T1000 (cell line): ENCODE measurements around the gene ADCY10.

Source experiments
- DNase-seq: peaks from one replicate; lab custom pipeline; 2025; ENCODE audit warnings: mixed read lengths; lab: John Stamatoyannopoulos, UW

The ADCY10 gene

DNA sequence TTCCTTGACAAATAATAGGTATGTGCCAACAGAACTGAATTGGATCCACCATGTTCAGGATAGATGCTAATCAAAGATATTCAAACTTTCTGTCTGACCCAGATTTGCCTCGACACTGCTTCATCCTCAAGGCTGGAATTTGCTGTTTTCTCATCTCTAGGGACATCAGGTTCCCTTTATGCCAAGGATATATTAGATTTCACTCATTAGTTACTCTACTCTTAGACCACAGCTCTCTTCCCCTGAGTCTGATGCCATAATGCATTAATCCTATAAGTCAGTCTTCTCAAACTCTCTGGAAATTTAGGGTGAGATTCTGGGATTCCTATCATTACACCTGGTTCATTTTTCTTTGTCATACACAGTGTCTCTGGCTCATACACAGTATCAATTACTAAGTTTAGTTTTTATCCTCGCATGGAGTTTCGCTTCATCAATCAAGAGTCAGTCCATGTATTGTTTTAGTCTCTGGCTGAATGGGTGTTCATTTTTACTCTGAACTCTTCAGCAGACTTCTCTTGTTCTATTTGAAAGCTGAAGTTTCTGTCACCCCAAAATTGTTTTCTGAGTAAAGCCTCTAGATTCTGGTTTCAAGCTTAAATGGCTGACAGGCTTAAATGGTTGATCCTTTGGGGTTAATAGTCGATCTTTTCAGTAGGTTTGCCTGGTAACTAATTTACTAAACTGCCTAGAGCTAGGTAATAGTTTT is 13.3 kb upstream of the ADCY10 start:
- no peak for DNase-seq

DNA sequence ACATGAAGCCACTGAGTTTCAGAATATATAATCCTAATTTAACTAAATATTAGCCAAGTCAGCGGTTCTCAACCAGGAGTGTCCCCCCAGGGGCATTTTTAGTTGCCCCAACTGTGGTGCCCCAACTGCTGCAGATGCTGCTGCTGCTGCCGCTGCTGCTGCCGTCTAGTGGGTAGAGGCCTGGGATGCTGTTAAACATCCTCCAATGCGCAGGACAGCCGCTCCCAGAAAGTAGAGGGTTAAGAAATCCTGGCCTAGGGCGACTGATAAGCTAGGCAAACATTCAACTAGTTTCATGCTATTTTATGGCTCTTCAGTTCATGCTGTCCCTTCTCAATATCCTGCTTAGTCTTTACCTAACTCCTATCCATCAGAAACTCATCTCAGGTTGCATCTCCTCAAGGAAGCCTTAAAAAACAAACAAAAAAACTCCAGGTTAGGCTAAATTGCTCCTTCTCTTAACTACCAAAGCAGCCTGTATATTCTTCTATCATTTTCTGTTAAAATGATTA is 12.6 kb upstream of the ADCY10 start:
- DNase-seq, result no peak

GRCh38 chr1:167924543-167925231 is 10.8 kb upstream of the ADCY10 start:
- DNase-seq, result no peak

DNA sequence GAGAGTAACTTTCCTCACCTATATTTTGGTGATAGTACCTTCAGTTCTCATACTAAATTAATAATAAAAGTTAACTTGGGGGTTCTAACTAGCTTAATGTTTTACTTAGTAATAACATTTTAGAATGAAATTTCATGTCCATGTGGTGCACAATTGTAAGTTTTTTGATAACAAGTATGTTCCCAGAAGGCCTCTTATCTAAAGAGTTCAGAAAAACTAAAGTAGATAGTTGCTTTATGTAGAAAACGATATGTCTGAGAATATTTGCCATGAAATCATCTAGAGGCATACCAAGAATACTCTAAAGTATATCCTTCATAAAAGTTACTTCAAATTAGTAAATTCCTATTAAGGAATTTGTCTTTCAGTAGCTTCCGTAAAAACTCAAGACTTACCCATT is 10.2 kb upstream of the ADCY10 start:
- DNase-seq, result no peak

- no peak for DNase-seq
These were observed 9.6 kb upstream of the ADCY10 start for GRCh38 chr1:167923324-167924056.

DNA sequence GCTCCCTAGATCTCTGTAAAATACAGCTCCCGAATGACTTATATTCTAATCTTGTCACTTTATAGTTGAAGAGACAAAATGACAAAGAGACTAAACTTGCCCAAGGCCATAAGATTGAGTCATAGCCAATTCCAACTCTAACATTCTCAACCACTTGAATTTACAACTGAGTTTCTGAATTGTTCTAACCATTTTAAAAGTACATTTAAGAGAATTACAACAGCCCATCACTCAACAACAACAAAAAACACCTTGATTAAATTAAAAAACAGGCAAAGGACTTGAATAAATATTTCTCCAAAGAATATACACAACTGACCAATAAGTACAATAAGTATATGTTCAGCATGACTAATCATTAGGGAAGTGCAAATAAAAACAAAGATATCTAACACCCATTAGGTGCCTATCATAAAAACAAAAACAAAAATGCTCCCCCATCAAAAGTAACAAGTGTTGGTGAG is 8.7 kb upstream of the ADCY10 start:
- no peak for DNase-seq

GRCh38 chr1:167922023-167922422 is 8.1 kb upstream of the ADCY10 start:
- no peak for DNase-seq

- no peak for DNase-seq
These were observed 3.0 kb upstream of the ADCY10 start for GRCh38 chr1:167916766-167917511.

DNA sequence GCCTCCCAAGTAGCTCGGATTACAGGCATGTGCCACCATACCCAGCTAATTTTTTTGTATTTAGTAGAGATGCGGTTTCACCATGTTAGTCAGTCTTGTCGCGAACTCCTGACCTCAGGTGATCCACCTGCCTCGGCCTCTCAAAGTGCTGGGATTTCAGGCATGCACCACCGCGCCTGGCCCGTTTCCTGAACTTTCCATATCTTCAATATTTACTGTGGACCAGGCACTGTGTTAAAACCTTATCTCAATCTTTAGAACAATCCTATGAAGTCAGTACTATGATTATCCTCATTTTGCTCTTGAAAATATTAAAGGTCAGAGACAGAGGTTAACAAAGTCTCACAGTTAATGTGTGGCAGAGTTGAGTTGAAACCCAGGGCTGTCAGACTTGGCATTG is 1.6 kb upstream of the ADCY10 start:
- no peak for DNase-seq

GRCh38 chr1:167912294-167912693 is 1.6 kb downstream of the ADCY10 start:
- no peak for DNase-seq

GRCh38 chr1:167911413-167911812 is 2.5 kb downstream of the ADCY10 start:
- DNase-seq, result no peak

DNA sequence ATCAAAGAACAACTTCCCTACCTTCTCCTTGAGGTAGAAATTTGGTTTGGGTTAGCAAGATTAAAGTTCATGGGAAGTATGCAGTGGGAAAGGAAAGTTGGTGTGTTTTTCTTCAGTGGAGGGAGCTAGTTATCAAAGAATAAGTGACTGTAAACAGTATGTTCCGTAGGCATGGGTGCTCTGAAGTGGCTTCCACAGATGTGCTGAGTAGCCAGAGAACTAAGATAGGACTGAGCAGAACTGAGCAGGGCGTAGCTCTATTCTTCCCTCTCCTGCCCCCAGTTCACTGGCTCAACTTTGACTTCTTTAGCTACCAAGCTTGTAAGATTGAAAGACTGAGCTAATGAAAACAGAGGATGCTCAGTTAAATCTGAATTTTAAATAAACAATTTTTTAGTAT is 3.4 kb downstream of the ADCY10 start:
- no peak for DNase-seq

DNA sequence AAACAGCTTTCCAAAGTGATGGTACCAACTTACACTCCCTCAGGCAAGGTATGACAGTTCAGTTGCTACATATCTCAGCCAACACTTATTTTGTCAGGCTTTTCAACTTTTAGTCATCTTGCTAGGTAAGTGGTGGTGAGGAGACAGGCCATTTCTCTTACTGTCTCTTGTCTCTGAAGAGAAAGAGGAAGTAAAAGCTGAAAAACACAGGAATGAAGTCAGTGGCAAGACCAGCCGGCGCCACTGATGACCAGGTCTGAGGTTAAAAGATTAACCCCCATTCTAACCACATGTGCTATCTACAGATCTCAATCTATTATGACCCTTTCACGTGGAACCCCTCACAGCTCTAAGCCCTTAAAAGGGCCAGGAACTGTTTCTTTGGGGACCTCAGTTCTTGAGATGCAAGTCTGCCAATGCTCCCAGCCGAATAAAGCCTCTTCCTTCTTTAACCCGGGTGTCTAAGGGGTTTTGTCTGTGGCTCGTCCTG is 4.2 kb downstream of the ADCY10 start:
- no peak for DNase-seq

GRCh38 chr1:167905671-167906070 is 8.3 kb downstream of the ADCY10 start:
- DNase-seq, result no peak

GRCh38 chr1:167905182-167905581 is 8.8 kb downstream of the ADCY10 start:
- DNase-seq, result no peak

DNA sequence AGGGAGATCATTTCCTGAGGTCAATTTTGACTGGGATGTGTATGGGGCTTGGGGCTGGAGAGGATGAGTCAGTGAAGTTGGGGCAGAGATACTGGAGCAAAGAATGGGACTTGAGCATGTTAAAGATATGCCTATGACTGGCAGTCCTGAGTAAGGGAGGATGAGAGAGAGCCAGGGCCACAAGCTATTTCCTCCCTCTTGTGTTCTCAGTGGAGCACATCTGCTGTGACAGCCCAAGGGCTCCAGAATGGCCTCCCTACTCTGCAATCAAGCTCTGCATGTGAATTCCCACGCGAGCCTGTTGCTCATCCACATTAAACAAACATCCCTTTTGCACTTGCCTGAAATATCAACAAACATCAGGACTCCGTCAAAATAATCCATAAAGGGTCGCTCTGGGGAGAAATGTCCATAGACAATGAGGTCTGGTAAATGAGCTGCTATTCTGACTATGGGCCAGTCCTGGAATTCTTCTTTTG is 9.2 kb downstream of the ADCY10 start:
- DNase-seq, result no peak

GRCh38 chr1:167900907-167901306 is 13.0 kb downstream of the ADCY10 start:
- DNase-seq, result no peak

DNA sequence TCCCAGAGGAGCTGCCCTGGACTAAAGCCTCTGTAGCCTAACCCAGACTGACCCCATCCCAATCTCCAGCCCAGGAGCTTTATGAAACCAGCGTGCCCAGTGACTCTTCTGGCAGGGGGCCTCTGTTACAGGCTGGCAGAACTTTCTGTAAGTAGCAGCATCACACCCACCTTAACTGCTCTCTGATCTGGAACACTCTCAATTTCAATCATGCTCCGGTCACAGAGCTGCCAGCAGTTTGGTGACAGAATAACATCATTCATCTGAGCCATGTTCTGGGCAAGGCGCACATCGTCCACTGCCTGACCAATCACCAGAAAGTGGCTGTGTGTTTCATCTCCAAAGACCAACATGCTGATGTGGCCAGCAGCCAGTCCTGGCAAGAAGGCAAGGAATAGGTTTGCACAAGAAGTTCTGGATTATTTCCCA is 14.7 kb downstream of the ADCY10 start:
- no peak for DNase-seq

- no peak for DNase-seq
These were observed 15.2 kb downstream of the ADCY10 start for GRCh38 chr1:167898578-167899222.

GRCh38 chr1:167893798-167894197 is 20.1 kb downstream of the ADCY10 start:
- DNase-seq, result no peak

DNA sequence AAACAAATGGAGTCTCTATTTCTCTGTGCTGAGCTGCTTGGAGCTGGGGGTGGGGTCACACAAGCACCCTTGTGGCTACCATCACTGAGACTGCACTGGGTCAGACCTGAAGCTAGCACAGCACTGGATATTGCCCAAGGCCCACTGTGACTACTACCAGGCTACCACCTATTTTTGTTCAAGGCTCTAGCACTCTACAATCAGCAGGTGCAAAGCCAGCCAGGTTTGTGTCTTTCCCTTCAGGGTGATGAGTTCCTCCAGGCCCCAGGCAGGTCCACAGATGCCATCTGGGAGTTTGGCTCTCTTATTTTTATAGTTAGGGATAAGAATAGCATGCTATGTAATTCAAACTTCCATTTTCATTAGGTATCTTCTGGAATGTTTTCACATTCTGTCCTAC is 23.5 kb downstream of the ADCY10 start:
- DNase-seq, result no peak
